Measurements from ENCODE around the gene MISP3.
"Not testable (repeated sequence)": the region's sequence is repeated elsewhere in the genome, so short reads cannot be mapped to it uniquely, and the experiment has no call there.

Gene MISP3

DNA sequence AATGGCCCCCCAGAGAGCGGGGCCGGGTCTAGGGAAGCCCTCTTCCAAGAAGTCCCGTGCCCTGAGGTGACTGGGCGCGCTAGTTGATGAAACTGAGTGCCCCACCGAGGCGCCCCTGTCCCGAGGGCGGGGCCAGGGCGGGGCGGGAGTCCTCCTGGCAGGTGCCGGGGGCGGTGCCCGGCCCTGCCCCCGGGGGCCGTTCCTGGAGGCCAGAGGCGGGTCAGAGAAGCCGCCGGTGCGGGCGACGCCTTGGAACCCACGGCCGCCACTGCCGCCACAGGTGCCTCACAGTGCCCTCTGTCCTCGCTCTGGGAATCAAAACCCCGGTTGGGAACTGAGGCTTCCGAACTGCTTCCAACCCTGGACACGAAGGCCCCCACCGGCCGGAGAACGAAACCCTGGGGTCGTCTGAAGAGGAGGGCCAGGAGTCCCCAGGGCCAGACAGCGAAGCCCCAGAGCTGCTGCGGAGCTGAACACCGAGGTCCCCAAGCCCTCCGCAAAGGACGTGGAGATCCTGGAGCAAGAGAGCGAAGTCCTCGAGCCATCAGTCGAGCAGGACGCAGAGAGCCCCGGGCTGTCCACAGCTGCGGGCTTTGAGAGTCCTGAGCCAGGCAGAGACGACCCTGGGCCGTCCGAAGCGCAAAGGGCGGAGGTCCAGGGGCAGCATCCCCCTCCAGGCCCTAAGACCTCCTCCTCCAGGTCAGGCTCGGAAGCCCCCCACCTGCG, at the start of gene MISP3:
Gene MISP3, plus strand, starts transcription at position 252 of the 726 bp plus-strand sequence. CDS start 524 bp downstream, outside the sequence.
- peak; percentile 42 for DNase-seq (ENCODE audit: low read depth)

DNA sequence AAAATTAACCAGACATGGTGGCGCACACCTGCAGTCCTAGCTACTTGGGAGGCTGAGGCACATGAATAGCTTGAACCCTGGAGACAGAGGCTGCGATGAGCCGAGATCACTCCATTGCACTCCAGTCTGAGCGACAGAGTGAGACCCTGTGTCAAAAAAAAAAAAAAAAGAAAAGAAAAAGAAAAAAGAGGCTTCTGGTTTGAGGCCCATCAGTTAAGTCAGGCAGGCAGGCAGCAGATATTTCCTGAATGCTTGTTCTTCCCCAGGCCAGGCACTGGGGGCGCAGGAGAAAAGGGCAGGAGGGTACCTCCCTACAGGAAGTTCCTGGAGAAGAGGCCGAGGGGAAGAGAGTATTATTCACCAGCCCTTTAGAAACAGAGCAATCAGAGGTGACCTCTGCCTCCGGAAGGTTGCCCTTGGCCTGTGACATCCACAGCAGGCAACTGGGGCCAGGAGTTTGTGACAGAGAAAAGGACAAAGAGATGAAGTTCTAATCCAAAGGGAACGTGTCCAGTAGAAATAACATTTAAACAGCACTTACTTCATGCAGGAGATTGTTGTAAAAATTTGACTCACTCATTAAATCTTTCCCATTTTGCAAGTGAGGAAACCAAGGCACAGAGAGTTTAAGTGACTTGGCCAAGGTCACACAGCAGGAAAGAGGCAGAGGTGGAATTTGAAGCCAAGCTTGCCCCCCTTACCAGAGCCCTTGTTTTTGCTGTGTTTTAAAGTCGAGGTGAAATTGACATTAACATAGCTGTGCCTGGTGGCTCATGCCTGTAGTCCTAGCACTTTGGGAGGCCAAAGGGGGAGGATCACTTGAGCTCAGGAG, 49.0 kb upstream of the MISP3 start:
- DNase-seq (ENCODE audit: low read depth) = no peak

DNA sequence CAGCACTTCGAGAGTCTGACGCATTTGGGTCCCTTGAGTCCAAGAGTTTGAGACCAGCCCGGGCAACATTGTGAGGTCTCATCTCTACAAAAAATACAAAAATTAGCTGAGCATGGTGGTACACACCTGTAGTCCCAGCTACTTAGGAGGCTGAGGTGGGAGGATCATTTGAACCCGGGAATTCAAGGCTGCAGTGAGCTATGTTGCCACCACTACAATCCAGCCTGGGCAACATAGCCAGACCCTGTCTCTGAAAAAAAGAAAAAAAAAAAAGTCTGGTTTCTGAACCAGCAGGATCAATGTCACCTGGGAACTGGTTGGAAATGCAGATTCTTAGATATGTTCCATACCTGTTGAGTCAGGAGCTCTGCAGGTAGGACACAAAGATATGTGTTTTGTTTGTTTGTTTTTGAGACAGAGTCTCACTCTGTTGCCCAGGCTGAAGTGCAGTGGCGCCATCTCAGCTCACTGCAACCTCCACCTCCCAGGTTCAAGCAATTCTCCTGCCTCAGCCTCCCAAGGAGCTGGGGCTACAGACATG, 45.9 kb upstream of the MISP3 start:
- DNase-seq (ENCODE audit: low read depth) = not testable (repeated sequence)

DNA sequence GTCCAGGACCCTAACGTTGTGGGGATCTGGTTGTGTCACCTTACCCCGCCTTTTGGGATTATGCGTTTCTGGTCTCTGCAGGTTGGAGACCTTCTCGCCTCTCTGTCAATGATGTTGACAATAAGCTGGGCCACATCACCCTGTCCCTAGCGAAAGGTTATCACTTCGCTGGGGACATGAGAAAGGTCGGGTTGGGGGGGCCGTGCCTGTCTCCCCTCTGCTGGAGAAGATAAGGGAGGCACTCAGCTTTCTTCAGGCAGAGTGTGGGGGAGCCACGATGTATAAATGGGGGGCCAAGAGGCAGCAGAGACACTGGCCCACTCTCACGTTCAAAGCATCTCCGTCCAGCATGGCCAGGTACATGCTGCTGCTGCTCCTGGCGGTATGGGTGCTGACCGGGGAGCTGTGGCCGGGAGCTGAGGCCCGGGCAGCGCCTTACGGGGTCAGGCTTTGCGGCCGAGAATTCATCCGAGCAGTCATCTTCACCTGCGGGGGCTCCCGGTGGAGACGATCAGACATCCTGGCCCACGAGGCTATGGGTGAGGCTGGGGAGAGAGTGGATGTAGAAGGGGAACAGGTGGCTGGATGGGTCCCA, 44.6 kb upstream of the MISP3 start, which contains the start of gene RLN3:
Gene RLN3, plus strand, starts transcription at position 293 of the 595 bp plus-strand sequence. Its CDS starts 57 bp downstream, at position 350.
- no peak for DNase-seq (ENCODE audit: low read depth)

DNA sequence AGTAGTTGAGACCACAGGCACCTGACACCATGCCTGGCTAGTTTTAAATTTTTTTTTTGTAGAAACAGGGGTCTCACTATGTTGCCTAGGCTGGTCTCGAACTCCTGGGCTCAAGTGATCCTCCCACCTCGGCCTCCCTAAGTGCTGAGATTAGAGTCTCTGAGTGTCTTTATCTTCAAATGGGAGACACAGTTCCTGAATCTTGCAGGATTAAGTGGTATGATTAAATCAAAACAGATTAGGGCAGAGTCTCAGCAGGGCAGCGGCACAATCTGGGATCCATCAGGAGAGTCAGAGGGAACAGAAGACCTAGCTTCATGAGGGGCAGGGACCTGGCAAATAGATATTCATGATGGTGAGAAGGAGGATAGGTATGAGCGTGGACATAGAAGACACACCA, 43.7 kb upstream of the MISP3 start:
- no peak for DNase-seq (ENCODE audit: low read depth)

DNA sequence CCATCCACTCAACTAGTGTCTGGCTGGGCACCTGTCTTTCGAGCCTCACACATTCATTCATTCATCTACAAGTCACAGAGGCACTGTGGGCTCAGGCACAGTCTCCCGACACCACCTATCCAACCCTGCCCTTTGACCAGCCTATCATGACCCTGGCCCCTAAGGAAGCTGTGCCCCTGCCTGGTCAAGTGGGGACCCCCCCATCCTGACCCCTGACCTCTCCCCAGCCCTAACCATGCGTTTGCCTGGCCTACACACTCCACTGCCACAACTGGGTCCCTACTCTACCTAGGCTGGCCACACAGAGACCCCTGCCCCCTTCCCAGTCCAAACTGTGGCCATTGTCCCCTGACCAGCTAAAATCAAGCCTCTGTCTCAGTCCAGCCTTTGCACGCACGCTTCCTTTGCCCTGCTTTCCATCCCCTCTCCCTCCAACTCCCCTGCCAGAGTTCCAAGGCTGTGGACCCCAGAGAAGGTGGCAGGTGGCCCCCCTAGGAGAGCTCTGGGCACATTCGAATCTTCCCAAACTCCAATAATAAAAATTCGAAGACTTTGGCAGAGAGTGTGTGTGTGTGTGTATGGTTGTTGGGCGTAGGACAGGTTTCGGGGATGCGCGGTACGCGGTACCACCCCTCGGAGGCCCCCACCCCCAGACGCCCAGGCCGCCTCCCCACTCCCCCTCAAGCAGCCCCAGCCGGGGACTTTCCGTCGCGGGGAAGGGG, 41.4 kb upstream of the MISP3 start:
- DNase-seq (ENCODE audit: low read depth) = no peak

DNA sequence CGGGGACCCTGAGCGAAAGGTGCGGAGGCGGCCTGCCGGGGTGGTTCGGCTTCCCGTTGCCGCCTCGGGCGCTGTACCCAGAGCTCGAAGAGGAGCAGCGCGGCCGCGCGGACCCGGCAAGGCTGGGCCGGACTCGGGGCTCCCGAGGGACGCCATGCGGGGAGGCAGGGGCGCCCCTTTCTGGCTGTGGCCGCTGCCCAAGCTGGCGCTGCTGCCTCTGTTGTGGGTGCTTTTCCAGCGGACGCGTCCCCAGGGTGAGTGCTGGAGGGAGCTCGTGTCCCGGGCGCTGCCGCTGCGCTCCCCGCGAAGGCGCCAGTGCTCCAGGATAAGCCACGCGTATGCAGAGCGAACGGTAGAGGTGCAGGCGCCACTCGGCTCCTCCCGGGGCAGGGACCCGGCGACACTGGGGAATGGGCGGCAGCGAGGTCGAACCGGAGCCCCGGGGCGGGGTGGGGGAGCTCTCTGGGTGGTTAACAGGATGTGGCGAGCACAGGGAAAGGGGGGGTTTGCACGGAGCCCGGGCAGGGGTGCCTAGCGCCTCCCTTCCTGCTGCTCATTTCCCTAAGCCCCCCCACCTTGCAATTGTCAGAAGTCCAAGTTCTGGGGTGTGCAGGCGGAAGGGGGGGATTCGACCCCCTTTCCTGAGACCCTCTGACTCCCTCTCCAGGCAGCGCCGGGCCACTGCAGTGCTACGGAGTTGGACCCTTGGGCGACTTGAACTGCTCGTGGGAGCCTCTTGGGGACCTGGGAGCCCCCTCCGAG, 40.7 kb upstream of the MISP3 start, which contains the start of gene IL27RA:
Gene IL27RA, plus strand, starts transcription at position 44 of the 762 bp plus-strand sequence. Its CDS starts 111 bp downstream, at position 155.
- peak; percentile 64 for DNase-seq (ENCODE audit: low read depth)

DNA sequence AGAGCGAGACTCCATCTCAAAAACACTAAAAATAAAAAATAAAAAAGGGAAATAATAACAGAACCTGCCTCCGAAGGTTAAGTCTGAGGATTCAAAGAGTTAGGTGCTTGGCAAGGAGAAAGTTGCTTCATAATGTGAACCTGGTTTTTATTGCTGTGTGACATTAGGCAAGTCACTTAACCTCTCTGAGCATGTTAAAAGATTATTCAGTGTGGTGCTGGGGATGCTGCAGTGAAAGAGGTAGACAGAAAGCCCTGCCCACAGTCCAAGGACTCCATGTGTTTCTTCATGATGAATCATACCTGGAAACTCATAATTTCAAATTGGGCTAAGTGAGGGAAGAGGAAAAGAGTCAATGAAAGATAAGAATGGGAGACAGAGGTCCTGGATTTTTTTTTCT, 38.6 kb upstream of the MISP3 start:
- DNase-seq (ENCODE audit: low read depth) = no peak

DNA sequence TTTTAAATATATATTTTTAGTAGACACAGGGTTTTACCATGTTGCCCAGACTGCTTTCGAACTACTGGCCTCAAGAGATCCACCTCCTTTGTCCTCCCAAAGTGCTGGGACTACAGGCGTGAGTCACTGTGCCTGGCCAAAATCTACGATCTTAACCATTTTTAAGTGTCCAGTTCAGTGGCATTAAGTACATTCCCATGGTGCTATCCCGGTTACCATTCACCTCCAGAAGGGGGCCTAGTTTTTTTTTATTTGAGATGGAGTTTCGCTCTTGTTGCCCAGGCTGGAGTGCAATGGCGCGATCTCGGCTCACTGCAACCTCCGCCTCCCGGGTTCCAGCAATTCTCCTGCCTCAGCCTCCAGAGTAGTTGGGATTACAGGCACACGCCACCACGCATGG, 37.4 kb upstream of the MISP3 start:
- not testable (repeated sequence) for DNase-seq (ENCODE audit: low read depth)

DNA sequence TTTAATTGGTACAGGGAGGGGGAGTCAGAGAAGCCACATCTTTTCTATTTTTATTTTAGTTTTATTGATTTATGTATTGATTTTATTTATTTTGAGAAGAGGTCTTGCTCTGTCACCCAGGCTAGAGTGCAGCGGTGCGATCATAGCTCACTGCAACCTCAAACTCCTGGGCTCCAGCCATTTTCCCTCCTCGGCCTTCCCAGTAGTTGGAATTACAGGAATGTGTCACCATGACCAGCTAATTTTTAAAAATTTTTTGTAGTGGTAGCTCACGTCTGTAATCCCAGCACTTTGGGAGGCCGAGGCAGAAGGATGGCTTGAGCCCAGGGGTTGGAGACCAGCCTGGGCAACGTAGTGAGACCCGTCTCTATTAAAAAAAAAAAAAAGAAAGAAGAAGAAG, 36.9 kb upstream of the MISP3 start:
- DNase-seq (ENCODE audit: low read depth) = no peak

DNA sequence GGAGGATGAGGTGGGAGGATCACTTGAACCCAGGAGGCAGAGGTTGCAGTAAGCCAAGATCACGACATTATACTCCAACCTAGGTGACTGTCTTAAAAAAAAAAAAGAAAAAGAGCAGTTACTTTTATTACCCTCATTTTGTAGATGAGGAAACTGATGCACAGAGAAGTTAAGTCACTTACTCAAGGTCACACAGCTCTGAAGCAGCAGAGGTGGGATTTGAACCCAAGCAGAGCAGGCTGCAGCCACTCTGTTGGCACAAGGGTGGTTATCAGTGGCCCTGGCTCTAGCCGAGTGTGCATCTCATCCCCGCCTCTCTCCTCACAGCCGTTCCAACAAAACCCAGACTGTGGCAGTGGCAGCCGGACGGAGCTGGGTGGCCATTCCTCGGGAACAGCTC, 33.4 kb upstream of the MISP3 start:
- no peak for DNase-seq (ENCODE audit: low read depth)

DNA sequence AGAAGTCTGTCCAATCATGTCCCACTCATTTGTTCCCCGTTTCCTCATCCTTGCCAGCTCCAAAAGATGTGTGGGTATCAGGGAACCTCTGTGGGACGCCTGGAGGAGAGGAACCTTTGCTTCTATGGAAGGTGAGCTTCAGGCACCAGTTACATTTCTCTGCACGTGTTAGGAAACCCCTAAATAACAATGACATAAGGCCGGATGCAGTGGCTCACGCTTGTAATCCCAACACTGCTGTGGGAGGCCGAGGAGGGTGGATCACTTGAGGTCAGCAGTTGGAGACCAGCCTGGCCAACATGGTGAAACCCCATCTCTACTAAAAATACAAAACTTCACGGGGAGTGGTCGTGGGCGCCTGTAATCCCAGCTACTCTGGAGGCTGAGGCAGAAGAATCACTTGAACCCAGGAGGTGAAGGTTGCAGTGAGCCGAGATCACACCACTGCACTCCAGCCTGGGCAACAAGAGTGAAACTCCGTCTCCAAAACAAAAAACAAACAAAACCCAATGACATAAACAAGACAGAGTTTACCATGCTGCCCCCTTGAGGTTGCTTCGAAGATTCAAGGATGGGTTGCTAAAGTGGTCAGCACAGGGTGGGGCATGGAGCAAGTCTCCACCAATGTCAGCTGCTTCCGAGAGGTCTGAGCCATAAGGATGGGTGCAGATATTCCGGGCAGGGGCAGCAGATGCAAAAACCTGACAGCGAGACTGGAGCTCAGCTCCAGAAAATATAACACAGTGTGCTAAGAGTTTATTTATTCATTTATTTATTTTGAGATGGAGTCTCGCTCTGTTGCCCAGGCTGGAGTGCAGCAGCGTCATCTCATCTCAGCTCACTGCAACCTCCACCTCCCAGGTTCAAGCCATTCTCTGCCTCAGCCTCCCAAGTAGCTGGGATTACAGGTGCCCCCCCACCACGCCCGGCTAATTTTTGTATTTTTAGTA, 29.7 kb upstream of the MISP3 start:
- peak; percentile 21 for DNase-seq (ENCODE audit: low read depth)

DNA sequence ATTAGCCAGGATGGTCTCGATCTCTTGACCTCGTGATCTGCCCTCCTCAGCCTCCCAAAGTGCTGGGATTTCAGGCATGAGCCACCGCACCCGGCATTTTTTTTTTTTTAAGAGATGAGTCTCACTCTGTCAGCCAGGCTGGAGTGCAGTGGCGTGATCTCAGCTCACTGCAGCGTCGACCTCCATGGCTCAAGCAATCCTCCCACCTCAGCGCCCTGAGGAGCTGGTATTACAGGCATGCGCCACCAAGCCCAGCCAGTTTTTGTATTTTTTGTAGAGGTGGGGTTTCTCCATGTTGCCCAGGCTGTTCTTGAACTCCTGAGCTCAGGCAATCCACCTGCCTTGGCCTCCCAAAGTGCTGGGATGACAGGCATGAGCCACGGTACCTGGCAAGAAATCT, 24.7 kb upstream of the MISP3 start:
- not testable (repeated sequence) for DNase-seq (ENCODE audit: low read depth)

DNA sequence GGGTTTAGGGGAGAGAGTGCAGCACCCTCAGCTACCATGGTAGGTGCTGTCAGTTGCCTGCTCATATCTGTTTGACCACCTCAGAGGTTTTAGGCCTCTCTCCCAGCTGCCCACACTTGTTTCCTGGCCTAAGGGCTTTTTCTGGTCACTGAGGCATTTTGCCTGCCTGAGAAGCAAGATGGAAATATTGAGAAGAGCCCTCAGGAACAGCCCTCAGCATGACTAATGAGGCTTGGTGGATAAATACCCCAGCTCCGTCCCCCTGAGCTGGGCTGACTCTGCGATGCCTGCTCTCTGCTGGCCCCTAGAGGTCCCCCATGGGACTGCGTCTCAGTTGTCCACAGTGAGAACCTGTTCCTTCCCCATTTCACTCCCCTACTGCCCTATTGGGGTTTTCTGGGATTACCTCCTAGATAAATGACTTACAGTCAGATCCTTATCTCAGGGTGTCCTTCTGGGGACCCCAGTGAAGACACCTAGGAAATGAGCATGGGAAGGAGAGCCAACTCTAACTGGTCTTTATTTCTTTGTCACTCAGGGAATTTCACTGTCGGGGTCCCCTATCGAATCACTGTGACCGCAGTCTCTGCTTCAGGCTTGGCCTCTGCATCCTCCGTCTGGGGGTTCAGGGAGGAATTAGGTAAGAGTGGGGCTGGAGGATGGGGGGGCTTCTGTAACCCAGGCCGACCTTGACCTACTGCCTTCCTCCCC, 24.0 kb upstream of the MISP3 start:
- DNase-seq (ENCODE audit: low read depth) = peak; percentile 70

DNA sequence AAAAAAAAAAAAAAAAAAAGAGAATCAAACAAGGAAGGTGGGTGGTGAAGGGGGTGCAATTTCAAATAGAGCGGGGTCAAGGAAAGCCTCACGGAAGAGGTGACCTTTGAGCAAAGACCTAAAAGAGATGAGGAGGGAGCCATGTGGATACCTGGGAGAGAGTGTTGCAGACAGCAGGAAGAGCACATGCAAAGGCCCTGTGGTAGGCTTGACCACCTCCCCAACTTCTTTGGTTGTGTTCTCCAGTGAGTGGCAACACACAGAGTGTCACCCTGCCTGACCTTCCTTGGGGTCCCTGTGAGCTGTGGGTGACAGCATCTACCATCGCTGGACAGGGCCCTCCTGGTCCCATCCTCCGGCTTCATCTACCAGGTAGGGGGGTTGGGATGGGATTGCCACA, 22.1 kb upstream of the MISP3 start:
- DNase-seq (ENCODE audit: low read depth) = no peak

DNA sequence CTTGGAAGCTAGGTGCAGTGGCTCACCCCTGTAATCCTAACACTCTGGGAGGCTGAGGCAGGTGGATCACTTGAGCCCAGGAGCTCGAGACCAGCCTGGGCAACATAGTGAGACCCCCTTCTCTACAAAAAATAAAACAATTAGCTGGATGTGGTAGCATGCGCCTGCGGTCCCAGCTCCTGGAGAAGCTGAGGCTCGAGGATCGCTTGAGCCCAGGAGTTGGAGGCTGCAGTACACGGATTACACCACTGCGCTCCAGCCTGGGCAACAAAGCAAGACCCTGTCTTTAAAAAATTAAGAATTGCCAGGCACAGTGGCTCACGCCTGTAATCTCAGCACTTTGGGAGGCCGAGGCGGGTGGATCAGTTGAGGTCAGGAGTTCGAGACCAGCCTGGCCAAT, 21.6 kb upstream of the MISP3 start:
- not testable (repeated sequence) for DNase-seq (ENCODE audit: low read depth)

DNA sequence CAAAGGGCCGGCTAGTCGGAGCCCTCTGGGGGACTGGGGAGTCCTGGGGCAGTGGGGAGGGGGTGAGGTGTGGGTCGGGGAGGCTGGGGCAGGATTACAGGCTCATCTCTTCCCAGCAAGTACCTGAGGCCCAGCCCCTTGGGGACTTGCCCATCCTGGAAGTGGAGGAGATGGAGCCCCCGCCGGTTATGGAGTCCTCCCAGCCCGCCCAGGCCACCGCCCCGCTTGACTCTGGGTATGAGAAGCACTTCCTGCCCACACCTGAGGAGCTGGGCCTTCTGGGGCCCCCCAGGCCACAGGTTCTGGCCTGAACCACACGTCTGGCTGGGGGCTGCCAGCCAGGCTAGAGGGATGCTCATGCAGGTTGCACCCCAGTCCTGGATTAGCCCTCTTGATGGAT, 20.6 kb upstream of the MISP3 start:
- DNase-seq (ENCODE audit: low read depth) = no peak

DNA sequence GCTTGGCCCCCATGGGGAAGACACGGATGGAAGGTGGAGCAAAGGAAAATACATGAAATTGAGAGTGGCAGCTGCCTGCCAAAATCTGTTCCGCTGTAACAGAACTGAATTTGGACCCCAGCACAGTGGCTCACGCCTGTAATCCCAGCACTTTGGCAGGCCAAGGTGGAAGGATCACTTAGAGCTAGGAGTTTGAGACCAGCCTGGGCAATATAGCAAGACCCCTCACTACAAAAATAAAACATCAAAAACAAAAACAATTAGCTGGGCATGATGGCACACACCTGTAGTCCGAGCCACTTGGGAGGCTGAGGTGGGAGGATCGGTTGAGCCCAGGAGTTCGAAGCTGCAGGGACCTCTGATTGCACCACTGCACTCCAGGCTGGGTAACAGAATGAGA, 20.1 kb upstream of the MISP3 start:
- no peak for DNase-seq (ENCODE audit: low read depth)

DNA sequence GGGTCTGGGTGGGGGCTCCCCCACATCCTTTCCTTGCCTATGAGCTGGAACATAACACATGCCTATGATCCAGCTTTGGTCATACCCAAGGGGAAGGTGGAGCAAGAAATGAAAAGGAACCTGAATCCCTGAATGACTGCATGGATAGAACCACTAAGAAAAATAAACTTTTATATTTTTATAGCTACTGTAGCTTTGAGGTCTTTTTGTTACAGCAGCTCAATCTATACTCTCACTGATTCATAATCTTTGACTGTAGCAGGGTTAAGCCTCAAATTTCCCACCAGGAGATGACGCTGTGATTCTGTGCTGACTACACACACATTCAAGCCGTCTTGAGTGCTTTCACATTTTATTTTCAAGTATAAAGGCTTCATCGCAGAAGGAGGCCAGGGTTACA, 19.6 kb upstream of the MISP3 start:
- no peak for DNase-seq (ENCODE audit: low read depth)

All from activated T-cell treated with anti-CD3 and anti-CD28 coated beads for 48 hours (primary cell).